SU-DHL-6 (cell line): ENCODE measurements around the gene COG5.
"Not testable (repeated sequence)": the region's sequence is repeated elsewhere in the genome, so short reads cannot be mapped to it uniquely, and the experiment has no call there.

Experiments used
- H2AFZ ChIP-seq: fragments of 200-600 bp; sonication (generic); 2 replicates; pipeline ENCODE4 v1.6.1; 2014; ENCODE audit warnings: low read depth, mild to moderate bottlenecking, moderate library complexity, mixed read lengths, antibody characterized with exemption, low read length; ENCODE audit not compliant: severe bottlenecking
- H3F3A ChIP-seq: fragments of 200-600 bp; shearing (Covaris generic); 2 replicates; pipeline ENCODE4 v1.6.0; 2016; ENCODE audit warnings: antibody characterized with exemption, mild to moderate bottlenecking; ENCODE audit not compliant: insufficient read depth
- H3K27ac ChIP-seq: fragments of 200-600 bp; sonication (generic); 2 replicates; pipeline ENCODE4 v1.5.1; 2016; ENCODE audit warnings: low read depth, mild to moderate bottlenecking, low read length, moderate library complexity, mixed read lengths
- H3K27me3 ChIP-seq: fragments of 200-600 bp; sonication (generic), shearing (Covaris generic); 2 replicates; pipeline ENCODE4 v1.6.0; 2014; ENCODE audit warnings: mild to moderate bottlenecking, low read length
- H3K36me3 ChIP-seq: fragments of 200-600 bp; sonication (generic); 2 replicates; pipeline ENCODE4 v1.6.1; 2014; ENCODE audit warnings: mild to moderate bottlenecking, low read length, mixed read lengths
- H3K4me2 ChIP-seq: fragments of 300-600, 200-600 bp; shearing (Covaris generic), sonication (generic); 2 replicates; pipeline ENCODE4 v1.6.0; 2014; ENCODE audit warnings: low read length, low read depth, mild to moderate bottlenecking; ENCODE audit not compliant: poor library complexity, severe bottlenecking
- H3K4me3 ChIP-seq: fragments of 200-600 bp; sonication (generic); 2 replicates; pipeline ENCODE4 v1.5.1; 2014; ENCODE audit warnings: antibody characterized with exemption, low read length, mild to moderate bottlenecking, mixed read lengths; ENCODE audit not compliant: insufficient read depth, poor library complexity, severe bottlenecking
- H3K79me2 ChIP-seq: fragments of 200-600 bp; sonication (generic); 2 replicates; pipeline ENCODE4 v1.6.1; 2014; ENCODE audit warnings: mild to moderate bottlenecking, low read length, moderate library complexity; ENCODE audit not compliant: insufficient read depth
- H3K9ac ChIP-seq: fragments of 200-600 bp; sonication (generic); 2 replicates; pipeline ENCODE4 v1.7.0; 2014; ENCODE audit warnings: mild to moderate bottlenecking, low read length
- H3K9me2 ChIP-seq: fragments of 200-600 bp; sonication (generic); replicated peaks from 2 replicates; pipeline ENCODE4 v1.6.1; 2014; ENCODE audit warnings: low read length; ENCODE audit not compliant: insufficient read depth
- H3K9me3 ChIP-seq: fragments of 200-600 bp; sonication (generic); 2 replicates; pipeline ENCODE4 v1.6.1; 2014; ENCODE audit warnings: low read length, mixed read lengths; ENCODE audit not compliant: insufficient read depth
- H4K20me1 ChIP-seq: fragments of 200-600 bp; sonication (generic); 2 replicates; pipeline ENCODE4 v1.6.1; 2014; ENCODE audit warnings: low read depth, mild to moderate bottlenecking, antibody characterized with exemption, low read length, moderate library complexity, mixed read lengths
- CTCF ChIP-seq: fragments of 200-600 bp; sonication (generic); IDR thresholded peaks from one replicate; pipeline ENCODE4 v1.5.1; 2017; ENCODE audit warnings: antibody characterized with exemption, mild to moderate bottlenecking, low read length, moderate library complexity; ENCODE audit not compliant: insufficient read depth, poor library complexity, severe bottlenecking
- EZH2phosphoT487 ChIP-seq: fragments of 200-600 bp; sonication (generic), shearing (Covaris generic); conservative IDR thresholded peaks from 2 replicates; pipeline ENCODE4 v1.6.1; 2018; ENCODE audit warnings: mild to moderate bottlenecking, antibody characterized with exemption, low read length, moderate library complexity, mixed read lengths

COG5 gene

DNA sequence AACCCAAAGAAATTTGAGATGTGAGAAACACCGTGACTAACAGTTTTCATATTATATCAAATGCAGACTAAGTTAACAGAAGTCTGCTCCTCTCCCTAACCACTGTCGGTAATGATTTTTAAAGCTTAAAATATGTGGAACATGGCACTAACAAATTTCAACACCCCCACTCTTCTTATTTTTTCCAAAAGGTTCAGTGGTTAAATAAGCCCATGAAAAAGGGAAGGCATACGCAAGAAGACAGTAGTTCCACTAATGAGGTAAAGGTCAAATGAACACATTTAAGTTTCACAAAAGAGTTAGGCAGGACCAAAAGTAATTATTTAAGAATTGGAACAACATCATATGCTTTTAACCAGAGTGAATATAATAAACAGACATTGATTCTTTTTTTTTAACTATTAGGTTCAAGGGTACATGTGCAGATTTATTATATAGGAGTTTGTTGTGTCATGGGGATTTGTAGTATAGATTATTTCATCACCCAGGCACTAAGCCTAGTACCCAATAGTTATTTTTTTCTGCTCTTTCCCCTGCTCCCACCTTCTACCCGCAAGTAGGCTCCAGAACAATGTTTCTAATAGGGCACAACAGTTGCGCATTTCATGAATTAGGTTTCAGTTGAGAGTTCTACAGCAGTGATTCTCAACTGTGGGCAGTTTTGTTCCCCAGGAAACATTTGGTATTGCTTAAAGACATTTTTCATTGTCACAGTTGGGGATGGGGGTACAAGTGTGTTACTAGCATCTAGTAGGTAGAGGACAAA lies 315.0 kb downstream of the COG5 start:
- Histone ChIP-seq H3K27ac (no peak overlapping the region), H3K9me2 (no peaks in the 10 kb centered on the region), H3K4me2 (no peak overlapping the region), H3K27me3 (no peaks in the 10 kb centered on the region), H2AFZ (no peak overlapping the region), H3K4me3 (no peak overlapping the region), H3K9me3 (no peaks in the 10 kb centered on the region), H3F3A (no peaks in the 10 kb centered on the region), H3K9ac (no peak overlapping the region), H4K20me1 (no peaks in the 10 kb centered on the region), H3K36me3 (no peaks in the 10 kb centered on the region), H3K79me2 (no peaks in the 10 kb centered on the region)
- no peak for TF ChIP-seq CTCF
- TF ChIP-seq EZH2phosphoT487: no peak

GRCh38 chr7:107246836-107247235 lies 316.9 kb downstream of the COG5 start:
- H3K36me3 ChIP-seq, H2AFZ ChIP-seq, H3F3A ChIP-seq, H3K27ac ChIP-seq, H3K27me3 ChIP-seq, H3K79me2 ChIP-seq, H3K9me3 ChIP-seq, H3K4me2 ChIP-seq, H3K9ac ChIP-seq, H3K4me3 ChIP-seq, H4K20me1 ChIP-seq, H3K9me2 ChIP-seq: not testable (repeated sequence)

DNA sequence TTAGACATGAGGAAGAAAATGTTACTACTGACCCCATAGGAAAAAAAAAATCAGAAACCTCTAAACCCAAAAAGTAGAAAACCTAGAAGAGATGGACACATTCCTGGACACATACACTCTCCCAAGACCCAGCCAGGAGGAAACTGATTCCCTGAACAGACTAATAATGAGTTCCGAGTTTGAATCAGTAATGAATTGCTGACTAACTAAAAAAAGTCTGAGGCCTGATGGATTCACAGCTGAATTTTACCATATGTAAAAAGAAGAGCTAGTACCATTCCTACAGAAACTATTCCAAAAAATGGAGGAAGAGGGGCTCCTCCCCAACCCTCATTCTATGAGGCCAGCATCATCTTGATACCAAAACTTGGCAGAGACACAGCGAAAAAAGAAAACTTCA lies 319.1 kb downstream of the COG5 start:
- no peak overlapping the region for H3K4me3 ChIP-seq
- H3K9me3 ChIP-seq: no peaks in the 10 kb centered on the region
- H2AFZ ChIP-seq: no peak overlapping the region
- H4K20me1 ChIP-seq: no peaks in the 10 kb centered on the region
- no peak overlapping the region for H3K9ac ChIP-seq
- no peaks in the 10 kb centered on the region for H3F3A ChIP-seq
- TF ChIP-seq EZH2phosphoT487 (no peak), CTCF (no peak)
- H3K9me2 ChIP-seq: no peaks in the 10 kb centered on the region
- H3K27me3 ChIP-seq: no peaks in the 10 kb centered on the region
- no peaks in the 10 kb centered on the region for H3K36me3 ChIP-seq
- H3K4me2 ChIP-seq: no peak overlapping the region
- H3K27ac ChIP-seq: no peak overlapping the region
- H3K79me2 ChIP-seq: no peaks in the 10 kb centered on the region

GRCh38 chr7:107242267-107242666 lies 321.5 kb downstream of the COG5 start:
- Histone ChIP-seq H3K27ac (no peak overlapping the region), H3K9ac (no peak overlapping the region), H3K4me2 (no peak overlapping the region), H3K27me3 (no peaks in the 10 kb centered on the region), H4K20me1 (no peaks in the 10 kb centered on the region), H3K36me3 (no peaks in the 10 kb centered on the region), H3K4me3 (no peak overlapping the region), H3K79me2 (no peaks in the 10 kb centered on the region), H3K9me2 (no peaks in the 10 kb centered on the region), H2AFZ (no peak overlapping the region), H3K9me3 (no peaks in the 10 kb centered on the region), H3F3A (no peaks in the 10 kb centered on the region)
- TF ChIP-seq CTCF (no peak), EZH2phosphoT487 (no peak)
